HT1080 (cell line): ENCODE measurements around the gene COPS9. TPM values are rescaled to one million over a fixed set of nuclear protein-coding genes. Genes with fewer than 3 reads are reported as not detected.

Experiments
- DNase-seq: peaks from one replicate; pipeline ENCODE4 v3.0.0-alpha.2; 2015; ENCODE audit warnings: low read depth
- total RNA-seq: library from RNA; depleted of rRNA; stranded (reverse); fragments of >200 nt; shearing (Covaris generic); gene quantifications from 2 replicates; pipeline ENCODE4 v1.2.3, GENCODE V29; 2014

COPS9 gene
- total RNA-seq, 1 experiment from 2014 or later, result 150 TPM

DNA sequence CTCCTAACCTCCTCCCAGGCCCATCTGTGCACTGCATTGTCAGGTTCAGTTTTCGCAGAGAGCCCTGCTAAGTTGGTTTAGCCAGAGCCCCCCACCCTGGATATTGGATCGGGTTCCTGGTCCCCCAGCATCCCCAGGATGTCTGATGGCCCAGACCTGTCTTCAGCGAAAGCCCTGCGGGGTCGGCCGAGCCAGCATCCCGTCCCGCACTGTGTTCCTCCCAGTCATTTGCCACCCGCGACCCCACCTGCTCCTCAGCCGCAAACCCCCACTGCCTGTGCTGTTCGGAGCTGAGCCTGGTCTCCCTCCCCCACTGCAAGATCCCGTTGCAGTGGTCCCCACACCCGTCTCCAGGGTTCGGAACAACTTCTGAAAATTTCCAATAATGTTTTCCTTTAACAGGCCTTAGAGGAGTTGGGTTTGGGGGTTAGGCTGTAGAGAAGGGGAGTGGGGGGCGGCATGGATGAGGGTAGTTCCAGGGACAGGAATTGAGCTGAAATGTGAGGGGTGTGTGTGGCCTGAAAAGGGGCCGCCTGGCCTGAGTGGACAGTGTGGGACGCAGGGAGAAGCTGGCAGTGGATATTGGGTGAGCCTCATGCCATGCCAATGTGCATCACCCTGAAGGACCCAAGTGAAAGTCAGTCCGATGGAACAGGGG, 1.6 kb upstream of the COPS9 start:
- no peak for DNase-seq

DNA sequence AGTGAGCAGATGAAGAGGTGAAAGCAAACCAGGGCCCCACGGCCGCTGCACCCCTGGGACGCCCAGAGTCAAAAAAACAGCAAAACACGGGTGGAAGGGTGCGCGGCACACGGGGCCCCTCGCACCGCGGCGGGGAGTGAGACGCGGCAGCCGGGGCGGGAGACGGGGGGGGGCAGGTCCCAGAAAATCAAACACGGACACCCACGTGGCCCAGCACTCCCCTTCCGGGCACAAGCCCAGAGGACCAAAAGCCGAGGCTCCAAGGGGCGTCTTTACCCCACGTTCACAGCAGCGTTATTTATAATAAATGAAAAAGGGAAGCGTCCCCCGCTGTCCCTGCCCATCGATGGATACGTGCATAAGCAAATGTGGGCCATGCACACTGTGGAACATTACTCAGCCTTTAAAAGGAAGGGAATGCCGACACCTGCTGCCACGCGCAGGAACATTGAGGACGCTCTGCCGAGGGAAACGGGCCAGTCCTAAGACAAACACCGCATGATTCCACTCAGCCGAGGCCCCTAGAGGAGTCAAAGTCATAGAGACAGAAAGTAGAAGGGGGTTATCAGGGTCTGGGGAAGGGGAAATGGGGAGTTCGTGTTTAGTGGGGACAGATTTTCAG, 677 bp upstream of the COPS9 start:
- DNase-seq, result no peak

DNA sequence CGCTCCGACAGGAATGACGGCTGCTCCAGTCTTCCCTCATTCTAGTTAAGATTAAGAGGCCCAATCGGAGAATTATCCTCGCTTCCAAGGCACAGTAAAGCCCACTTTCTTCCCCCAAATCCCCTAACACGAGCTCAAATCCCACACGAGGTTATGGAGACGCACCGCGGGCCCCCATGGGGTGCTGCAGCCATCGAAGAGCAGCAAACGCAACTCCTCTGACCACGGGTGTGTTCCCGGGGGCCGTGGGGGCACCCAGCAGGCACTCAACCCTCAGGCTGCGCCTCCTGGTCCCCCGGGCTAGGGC, 446 bp downstream of the COPS9 start:
- DNase-seq, result no peak

DNA sequence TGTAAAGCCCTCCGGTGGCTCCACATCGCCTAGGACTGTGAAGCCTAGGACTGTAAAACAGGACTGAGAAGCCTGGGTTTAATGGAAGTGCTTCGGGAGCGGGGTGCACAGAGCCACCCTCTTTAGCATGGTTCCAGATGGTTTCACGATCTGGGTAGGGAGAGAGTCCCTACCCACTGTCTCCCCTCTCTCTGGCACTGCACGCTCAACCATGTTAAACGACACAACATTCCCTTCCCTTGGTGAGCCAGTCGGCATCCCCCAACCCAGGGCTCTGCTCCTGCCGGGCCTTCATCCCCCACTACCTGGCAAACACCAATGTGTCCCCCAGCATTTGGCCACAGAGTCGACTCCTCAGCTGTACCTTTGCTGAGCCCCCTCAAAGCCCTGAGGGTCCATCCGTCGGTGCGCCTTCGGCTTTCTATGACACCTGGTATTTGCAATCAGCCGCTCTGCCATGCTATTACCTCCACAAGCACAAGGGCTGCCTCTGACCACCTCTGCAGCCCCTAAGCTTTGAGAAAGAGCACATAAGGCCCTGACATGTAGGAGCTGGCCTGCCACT, 1.1 kb downstream of the COPS9 start:
- DNase-seq, result no peak

DNA sequence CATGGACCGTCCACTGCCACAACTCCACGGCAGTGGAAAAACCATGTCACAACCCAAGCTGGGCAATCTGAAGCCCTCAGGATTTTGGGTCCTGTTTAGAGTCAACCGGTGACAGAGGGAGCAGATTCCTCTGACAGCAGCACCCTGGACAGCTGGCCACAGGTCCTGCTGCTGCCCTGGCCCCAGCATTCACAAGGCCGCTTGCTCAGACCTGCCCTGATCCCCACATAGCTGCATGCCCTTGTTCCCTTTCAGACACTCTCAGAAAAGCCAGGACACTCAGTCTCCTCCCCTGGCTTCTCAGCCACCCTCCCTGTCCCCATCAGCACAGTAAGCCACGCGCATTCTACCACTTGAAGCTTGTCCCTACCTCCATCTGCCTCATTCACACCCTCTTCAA, 1.6 kb downstream of the COPS9 start:
- no peak for DNase-seq

DNA sequence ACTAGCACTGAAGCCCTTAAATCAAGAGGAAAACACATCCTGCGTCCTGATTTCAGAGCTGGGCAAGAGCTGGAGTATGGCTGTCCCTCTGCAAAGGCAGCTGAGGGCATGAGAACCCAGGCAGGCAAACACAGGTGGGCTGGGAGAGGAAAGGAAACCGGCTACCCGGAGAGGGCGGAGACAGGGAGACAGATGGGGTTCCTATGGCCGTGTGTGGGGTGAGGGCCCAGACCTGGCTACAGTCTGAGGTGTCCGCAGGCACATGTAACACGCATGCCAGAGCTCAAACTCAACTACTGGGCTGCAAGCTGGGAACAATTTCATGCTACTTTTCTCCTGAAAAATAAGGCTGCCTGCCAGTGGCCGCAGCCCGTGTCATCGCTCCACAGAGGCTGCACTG, 2.7 kb downstream of the COPS9 start:
- DNase-seq, result no peak

DNA sequence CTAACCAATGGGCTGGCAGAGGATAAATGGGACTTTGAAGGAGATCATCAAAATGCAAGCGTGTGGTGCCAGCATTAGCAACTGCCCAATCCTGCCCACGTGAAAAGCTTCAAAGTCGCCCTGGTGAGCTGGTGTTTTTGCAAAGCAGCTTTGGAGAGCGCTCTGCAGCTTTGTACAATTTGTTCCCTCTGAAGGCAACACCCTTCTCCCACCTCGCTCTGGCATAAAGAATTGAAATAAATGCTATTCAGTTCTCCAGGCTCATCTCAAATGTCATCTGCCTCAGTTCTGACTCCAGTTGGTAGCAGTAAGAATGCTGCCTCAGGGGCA, 3.5 kb downstream of the COPS9 start:
- DNase-seq, result no peak

DNA sequence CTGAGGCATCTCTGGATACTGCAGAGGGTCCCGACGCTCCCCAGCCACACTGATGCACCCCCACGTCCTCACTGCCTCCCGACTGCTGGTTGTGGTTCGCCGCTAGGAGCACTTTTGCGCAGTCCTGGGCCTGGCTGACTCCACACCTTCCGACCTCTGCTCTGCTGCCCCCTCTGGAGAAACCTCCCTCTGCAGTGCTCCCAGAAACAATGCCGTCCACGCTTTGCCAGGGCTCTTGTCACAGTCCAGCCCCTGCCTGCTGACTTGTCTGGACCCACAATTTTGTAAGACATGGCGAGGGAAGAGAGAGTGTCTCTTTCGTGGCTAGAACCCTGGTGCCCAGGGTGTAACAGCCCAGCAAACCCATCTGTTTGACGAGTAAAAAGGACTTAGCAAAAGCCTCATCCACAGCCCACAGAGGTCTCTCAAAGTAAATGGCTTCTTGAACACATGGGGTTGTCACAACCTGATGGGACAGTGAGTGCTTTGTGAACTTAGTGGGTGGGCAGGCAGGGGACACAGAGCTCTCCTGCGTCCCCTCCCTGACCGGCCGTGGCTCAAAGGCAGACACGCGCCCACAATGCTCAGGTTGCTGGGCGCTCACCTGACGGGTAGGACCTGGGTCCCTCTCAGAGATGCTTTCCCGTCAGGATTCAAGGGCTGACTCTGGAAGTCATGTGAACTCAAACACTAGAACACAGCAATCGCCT, 4.0 kb downstream of the COPS9 start:
- no peak for DNase-seq

DNA sequence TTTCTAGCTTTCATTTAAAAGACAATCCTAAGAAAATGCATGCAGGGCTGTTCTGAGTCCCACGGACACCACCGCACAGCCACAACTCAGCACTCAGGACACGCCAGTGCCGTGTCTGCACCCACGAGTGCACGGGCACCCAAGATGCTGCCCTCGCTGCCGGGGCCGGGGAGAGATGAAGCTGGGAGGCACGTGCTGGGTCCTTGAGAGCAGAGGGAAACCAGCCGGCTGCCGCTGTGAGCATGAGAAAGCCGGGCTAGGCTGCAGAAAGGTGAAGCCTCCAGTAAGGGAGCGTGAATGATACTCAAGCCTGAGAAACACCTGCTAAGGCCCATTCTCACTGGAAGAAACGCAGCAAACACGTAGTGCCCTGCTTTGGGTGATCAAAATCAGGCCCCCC, 4.8 kb downstream of the COPS9 start:
- no peak for DNase-seq

DNA sequence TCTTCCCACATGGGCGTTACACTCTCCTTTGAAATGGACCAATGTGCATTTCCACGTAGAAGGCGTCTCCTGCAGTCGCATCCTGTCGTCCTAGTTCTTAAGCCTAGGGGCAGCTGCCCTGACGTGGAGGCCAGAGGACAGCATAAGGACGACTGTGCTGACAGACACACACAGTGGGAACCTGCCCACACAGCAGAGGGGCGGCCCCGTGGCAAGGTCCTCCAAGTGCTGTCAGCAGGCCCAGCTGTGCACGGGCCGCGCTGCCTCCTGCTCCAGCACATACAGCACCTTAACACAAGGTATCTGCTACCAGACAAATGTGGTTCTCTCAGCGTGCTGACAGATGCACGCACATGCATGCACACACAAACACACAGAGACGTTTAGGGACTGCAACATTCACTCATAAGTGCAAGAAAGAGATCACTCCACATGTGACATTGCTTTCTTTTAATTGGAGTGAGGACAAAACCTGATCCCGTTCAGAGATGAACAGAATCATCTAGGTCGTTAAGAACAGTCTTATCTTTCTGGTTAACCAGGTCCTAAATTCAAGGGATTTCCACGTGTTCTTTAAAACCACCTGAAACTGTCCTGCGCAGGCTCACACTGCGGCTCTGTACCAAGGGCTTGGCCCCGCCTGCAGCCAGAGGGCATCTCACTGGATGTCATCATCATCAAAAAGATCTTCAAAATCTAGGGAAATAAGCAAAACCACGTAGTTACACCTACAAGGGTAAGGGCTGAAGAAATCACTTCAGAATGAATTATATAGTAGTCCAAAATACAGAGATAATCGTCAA, 5.5 kb downstream of the COPS9 start:
- DNase-seq, result no peak

DNA sequence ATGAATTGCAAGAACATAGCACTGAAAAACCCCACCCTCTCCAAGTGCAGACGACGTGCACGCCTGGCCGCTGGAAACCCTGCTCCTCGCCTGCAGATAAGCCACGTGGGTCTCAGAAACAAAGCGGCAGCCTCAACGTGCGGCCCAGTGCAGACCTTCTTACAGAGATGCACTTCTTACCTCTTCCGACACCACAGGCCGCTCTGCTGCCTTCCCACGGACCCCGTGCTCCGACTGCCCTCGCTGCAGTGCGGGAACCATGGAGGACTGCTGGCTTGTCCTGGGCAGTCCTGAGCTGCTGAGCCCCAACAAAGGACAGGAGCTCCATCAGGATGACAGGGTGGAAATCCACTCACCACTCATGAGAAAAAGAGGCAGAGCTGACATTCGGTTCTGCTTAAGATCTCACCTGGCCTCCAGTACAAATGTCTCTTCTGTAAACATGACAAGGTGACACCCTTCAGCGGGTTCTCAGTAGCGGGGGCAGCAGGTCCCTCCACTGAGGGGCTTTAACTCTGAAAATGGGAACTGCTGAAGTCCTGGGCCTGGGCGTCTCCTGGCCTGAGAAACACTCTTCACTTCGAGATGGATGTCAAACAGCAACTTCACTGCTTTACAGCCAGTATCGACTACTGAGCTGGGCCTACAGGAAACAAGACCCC, 6.2 kb downstream of the COPS9 start:
- no peak for DNase-seq

DNA sequence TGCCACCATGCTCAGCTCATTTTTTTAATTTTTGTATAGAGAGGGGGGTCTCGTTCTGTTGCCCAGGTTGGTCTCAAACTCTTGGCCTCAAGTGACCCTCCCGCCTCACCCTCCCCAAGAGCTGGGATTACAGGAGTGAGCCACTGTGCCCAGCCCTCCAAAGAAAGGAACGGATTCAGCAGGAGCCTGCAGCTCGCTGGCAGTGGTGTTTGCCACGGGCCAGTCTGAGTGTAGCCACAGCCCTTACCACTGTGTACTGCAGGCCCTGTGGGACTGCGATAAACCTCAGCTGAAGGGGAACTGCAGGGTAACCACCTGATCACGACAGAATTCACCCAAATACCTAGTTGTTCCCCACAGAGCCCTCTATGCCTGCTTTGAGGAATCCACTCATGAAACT, 6.8 kb downstream of the COPS9 start:
- DNase-seq, result no peak

DNA sequence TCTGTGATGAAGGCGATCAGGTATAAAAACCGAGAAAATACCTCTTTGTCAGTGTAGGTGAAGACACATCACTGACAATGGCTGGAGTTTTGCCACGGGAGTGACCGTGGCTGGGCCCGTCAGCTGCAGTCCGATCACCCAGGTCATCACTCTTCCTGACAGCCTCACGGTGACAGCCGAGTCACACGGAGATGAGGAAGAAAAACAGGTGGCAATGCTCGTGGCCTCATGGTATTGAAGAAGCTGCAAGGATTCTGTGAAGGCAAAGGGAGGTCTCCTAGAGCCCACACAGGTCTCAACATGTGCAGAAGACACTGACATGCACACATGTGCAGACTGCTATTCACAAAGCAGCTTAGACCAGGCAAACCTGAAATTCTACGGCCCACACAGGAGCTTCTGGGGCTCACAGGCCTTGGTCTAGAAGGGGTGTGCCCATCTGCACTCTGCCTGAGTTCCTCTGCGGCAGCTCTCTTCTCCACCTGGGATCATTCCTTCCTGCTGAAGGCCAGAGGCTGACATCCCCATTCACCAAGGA, 7.4 kb downstream of the COPS9 start:
- no peak for DNase-seq

DNA sequence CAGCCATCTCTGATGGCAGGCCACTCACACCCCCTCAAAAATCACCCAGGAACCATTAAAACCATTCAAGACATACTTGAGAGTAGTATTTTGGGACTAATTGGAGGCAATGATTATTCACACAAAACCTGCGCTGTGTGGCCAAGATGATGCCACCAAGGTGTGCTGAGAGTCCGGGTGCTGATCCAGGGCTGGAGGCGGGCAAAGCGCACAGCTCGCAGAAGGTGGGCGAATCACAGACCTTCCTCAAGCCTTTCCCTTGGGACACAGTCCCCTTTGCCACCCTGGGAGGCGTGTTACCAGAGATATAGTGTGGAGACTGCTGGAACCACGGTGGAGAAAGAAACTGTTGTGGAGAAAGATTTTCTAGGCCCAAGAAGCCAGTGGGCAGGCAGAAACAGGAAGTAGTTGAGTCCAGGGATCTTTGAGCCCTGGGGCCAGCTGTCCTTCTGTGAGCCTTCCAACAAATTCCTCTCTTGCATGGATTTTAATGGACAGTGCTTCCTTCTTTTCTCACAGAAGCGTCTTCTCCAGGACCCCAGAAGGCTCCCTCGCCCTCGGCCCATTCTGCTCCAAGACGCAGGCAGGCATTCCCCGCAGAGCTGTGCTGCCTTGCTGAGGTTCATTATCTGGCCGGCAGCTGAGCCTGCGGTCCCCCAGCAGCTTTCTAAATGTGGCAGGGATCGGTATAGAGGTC, 8.0 kb downstream of the COPS9 start:
- no peak for DNase-seq

DNA sequence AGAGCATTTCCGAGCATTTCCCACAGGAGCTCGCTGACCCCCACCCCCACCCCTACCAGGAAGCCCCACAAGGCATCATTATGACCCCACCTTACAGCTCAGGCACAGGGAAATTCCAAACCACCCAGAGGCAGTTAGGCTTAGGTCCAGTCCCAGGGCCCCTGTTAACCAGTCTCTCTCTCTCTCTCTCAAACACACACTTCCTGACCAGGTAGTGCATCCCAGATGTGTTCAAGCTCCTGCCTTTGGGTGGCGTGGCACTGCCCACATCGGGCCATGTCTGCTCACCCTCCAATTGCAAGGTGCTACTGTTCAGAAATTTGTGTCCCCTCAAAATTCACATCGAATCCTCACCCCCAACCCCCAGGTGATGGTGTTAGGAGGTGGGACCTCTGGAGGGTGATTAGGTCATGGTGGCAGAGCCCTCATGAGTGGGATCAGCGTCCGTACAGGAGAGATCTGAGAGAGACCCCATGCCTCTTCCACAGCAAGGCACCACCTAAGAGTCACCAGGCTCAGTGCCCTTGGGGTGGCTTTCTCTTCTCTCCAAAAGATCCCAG, 8.8 kb downstream of the COPS9 start:
- DNase-seq, result no peak

DNA sequence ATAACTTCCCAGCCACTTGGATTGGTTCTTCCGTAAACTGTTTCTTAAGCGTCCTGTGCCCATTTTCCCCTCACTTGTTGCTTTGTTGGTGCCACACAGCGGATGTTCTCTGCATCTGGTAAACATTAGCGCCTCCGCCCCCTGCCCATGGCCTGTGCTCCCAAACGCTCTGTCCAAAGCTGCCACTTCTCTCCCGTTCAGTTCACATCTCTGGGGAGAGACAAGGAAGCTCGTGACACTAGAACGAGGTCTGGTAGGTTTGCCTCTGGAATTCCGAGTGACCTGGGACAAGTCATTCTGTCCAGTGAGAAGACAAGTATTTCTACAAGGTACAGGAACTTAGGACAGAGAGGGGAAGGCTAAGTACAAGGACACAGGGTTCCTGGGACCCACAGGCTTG, 9.4 kb downstream of the COPS9 start:
- DNase-seq, result no peak

DNA sequence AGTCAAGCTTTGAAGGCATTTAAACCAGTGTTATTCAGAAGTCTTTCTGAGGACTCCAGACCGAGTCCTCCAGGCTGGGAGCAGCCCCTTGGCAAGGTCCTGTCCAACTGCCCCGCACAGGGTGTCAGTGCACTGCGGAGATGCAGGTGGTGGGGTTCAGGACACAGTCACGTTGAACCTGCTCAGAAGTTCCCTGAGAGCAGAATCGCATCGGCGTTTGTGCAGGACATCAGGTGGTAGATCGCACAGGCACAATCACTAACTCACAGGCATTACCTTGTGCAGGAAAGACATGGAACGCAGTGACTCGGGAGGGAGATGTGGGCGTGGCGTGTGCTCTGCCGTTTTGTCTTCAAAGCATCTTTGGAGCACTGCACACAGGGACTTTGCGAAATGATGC, 10.4 kb downstream of the COPS9 start:
- no peak for DNase-seq

DNA sequence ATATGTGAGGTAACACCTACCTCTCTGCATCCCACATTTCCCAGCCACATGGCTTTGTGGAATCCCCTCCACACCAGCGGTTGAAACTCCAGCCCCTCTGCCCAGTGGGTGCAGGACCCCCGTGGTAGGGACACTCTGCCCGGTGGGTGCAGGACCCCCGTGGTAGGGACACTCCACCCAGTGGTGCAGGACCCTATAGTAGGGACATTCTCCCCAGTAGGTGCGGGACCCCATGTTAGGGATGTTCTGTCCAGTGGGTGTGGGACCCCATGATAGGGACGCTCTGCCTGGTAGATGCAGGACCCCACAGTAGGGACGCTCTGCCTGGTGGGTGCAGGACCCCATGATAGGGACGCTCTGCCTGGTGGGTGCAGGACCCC, 11.5 kb downstream of the COPS9 start:
- no peak for DNase-seq

DNA sequence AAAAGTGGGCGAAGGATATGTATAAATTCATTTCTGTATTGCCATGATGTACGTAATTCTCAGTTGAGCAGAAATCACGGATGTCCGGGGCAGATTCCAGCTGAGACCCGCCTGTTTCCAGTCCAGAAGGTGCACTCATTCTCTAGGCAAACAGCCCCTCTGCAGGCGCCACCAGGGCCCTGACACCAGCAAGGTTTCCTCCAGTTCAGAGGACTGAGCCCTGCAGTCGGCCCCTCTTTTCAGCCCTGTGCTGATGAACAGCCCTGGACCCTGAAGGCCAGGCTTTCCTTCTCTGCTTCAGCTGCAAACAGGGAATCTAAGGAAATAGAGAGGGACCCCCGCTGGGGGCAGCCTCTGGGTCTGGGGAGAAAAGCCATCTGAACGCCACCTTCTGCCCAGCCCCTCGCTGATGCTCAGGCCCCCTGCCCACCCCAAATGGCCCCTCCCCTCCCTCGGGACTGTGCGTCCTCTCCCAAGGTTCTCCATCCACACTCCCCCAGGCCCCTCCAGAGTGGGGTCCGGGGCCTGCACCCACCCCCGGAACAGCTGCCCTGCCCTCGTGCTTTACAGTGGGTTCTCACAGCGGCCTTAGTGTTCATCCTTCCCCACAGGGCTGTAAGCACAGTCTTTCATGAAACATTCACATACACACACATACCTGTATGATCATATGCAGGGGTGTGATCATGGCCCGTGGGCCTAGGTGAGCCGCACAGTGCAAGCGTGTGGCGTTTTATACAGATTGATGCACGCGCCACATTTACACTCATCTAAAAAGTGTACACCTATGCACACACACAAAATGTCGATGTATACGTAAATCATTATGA, 12.1 kb downstream of the COPS9 start:
- no peak for DNase-seq
